GM21381 (cell line): ENCODE data around the gene GAB1.

ENCODE experiments used
- ATAC-seq: cut with Tn5 transposase; IDR thresholded peaks from one replicate; pipeline ENCODE4 v1.9.1; 2021; ENCODE audit warnings: mild to moderate bottlenecking, moderate library complexity; ENCODE audit not compliant: unreplicated experiment

Gene GAB1

DNA sequence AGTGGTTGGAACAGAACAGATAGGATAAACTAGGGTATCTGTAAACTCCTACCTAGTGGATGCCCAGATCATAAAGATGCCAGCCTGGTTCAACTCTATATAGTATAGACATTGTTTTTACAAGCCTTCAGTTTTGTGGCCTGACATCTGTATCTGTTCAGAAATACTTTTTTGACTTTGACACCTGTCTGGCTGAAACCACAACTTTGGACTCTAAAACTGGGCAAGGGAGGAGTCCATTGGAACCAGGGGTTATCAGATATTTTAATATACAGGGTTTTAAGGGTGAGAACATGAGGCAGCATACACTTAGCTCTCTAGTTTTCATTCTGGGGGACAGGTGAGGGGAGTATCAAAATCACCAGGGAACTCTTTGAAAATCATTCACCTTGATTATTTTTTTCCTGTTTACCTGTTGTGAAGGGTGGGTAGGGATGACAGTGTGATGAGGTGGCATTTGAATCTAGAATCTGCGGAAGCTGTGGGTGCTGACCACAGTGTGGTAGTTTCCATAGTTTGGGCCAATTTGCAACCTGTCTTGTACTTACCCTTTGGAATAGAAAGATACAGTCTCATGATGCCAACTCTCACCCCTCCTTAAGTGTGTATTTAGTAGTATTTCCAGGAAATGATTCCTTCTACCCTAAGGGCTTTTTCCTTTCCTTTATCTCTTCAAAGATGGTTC lies 20.6 kb downstream of the GAB1 start:
- no peak for ATAC-seq

DNA sequence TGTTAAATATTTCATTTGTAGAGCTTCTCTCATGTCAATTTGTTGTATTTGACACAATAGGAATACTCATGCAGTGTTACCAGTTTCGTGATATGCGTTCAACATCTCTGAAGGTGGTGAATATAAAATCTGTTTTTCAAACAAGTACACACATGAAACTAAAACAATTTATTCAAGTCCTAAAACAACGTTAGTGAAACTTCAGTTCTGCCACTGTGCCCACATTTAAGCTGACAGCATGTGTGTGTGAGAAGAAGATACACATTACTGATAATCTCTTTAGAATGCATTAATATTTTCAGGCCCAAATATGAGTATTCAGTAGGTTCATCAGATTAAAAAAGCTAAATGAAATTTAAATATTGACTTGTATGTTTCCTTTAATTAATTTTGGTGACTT lies 21.7 kb downstream of the GAB1 start:
- ATAC-seq = no peak

DNA sequence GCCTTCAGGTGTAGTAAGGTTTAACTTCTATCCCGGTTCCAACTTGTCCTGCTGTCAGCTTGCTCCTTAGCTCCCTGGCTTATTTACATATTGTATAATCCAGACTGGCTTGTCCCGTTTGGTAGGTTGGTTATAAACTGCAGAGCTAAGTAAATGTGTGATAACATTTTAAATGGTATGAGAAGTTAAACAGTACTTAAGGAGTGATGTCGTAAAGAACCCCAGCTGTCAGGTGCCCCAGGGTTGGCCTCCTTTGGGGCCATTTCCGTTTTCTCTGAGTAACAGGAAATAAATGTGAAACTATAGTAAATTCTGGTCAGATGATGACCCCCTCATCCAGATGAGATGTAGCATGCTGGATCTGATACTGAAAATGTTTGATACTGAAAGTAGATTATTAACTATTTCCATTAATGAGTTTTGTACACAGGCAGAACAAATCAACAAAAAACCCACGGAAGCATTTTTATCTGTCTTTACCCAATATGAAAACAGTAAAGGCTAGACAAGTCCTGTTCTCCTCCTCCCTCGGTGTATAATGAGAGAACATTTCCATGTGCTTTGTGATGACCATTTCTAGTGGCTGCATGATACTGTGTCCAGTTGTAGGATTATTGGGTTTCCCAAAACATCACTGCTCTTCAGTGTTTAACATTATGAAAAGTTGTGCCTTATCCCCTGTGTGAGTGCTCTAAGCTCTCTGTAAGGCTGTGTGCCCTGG lies 22.4 kb downstream of the GAB1 start:
- ATAC-seq = peak; percentile 78

DNA sequence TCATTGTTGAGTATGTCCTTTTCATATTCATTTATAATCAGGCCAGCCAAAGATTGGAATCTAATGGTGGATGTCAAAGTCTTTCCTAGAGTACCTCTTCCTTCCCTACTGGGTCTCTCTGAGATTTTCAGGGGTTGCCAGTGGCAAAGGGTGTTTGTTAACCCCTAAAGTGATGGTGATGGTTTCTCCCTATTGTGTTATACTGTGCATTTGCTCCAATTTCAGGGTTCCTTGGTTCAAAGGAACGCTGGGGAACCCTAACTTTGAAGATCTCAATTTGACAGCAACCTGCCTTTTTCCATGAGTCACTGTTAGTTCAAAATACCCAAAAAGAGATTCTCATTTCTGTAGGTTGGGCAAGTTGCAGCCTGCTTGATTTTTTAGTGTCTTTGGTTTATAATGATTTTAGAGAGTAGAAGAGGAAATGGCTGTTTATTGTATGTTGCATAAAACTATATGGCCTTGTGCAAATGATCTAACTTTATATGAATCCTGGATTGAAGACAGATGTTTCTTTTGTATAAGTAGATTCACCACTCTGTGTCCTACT lies 23.0 kb downstream of the GAB1 start:
- ATAC-seq = no peak

DNA sequence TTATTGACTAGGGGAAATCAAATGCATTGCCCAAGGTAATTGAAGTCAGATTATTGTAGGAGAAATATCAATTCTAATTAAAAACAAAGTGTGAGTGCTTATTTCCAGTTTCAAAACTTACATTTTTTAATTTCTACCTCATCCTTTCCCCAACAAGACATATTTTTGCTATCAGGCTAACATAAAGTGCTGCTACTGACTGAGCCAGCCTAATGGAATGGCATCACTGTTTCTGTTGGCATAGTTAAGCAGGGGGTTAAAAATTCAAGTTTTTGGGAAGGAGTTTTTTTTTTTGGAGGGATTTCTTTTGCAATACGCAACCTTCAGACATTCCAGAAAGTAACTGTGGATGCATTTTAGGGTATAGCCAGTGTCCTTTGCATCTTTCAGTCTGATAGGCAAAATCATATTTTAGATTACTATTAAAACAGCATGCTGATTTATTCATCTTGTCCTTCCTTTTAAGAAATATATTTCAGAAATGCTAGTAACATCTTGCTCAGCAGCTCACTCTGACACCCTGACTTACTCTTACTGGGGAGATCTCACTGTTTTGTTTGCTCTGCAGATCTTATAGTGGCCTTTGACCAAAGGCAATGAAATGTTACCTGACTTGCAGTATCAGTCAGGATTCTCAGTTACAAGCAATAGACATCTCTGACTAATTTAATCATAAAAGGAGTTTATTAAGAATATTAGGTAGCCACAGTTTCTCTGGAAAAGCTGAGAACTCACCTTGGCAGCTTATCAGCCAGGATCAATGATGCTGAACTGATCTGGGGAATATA lies 24.4 kb downstream of the GAB1 start:
- no peak for ATAC-seq

DNA sequence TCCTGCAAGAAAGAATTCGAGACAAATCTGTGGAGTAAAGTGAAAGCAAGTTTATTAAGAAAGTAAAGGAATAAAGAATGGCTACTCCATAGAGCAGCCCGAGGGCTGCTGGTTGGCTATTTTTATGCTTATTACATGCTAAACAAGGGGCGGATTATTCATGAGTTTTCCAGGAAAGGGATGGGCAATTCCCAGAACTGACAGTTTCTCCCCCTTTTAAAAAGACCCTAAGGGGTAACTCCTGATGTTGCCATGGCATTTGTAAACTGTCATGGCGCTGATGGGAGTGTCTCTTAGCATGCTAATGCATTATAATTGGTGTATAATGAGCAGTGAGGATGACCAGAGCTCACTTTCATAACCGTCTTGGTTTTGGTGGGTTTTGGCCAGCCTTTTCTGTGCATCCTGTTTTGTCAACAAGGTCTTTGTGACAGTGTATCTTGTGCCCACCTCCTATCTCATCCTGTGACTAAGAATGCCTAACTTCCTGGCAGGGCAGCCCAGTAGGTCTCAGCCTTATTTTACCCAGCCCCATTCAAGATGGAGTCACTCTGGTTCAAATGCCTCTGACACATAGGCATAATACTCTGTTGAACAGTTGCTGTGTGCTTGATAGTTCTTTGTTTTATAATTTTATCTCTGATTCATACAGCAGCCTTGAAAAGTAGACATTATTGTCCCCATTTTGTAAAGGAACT lies 25.8 kb downstream of the GAB1 start:
- no peak for ATAC-seq

DNA sequence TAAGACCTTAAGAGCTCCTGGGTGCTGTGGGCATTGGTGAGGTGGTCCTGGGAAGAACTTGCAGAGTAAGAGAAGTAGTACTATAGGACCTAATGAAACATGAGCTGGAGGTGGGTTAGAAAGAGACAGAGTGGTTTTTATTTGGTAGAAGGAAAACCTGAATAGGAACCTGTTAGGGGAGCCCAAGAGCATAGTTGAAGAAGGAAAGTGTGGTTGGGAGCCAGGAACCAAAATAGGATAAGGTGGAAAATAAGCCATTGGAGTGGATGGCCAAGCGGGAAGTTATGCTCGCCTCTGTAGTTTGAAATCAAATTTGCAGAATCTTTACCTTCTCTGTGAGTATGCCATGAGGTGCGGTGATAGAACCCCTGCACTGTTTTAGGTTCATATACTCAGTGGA lies 26.7 kb downstream of the GAB1 start:
- ATAC-seq = no peak

DNA sequence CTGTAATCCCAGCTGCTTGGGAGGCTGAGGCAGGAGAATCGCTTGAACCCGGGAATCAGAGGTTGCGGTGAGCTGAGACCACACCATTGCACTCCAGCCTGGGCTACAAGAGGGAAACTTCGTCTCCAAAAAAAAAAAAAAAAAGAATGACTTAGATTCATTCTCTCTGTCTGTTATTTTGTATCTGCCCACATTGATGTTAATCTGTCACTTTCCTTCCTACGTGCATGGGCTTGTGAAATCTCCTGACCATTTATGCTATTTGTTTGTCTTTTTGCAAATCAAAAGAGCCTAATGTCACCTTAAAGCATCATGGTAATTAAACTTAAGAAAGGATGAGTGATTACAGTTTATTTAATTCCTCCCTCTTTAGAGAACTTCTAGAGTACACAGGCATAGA lies 27.4 kb downstream of the GAB1 start:
- ATAC-seq = no peak

DNA sequence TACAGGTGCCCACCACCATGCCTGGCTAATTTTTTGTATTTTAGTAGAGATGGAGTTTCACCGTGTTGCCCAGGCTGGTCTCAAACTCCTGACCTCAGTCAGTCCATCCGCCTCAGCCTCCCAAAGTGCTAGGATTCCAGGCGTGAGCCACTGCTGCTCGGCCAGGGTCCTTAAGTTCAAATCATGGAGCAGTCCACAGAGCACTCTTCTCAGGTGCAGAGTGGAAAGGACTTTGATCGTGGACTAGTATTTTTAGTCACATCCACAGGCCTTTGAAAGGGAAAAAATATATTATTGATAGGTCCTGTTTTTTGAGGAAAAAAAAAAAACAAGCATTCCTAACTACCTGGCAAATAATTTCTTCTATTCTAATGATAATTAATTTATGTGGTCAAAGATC lies 31.2 kb downstream of the GAB1 start:
- no peak for ATAC-seq

DNA sequence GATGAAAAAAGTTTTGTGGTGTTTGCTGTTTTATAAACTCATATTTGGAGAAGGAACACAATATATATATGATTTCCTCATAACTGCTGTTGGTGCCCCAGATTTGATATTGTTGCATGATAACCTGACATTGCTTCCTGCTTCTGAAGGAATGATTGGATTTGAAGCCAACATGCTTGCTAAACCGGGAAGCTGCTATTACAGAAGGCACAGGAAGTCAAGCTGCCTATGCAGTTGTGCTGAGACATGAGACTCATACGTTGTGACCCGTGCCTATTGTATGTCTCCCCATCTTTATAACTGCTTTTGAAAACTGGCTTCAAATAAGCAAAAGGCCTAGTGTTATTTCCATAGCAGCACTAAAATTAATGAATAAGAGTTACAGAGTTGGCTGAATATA lies 32.9 kb downstream of the GAB1 start:
- no peak for ATAC-seq

DNA sequence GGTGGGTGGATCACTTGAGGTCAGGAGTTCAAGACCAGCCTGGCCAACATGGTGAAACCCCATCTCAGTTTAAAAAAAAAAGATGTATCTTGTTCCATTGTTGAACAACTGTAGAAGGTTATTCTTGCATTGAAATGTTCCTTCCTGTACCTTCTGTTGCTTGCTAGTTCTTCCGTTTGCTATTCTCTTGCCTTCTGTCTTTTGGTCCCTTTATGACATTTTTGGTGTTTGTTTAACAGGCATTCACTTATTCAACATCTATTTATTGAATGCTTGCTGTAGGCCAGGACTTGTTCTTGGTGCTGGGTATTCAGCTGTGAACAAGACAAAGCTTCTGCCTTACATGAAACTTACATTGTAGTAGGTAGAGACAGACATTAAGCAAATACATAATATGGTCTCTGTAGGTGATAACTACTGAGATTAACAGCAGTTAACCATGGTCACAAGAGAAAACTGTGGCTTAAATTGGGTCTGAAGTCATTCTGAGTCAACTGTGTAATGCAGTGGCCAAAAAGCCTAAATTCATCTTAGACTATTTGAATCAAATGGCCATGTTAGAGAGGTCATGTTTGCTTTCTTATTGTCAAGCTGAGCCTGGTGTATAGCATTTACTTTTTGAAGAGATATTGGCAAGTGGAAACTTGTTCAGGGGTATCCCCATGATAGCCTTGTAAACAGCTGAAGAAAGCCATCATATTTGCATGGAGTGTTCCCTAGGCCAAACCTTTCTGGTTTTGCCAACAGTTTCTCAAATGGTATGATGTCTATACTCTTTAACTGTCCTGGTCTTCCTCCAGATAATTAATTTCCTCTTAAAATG lies 35.6 kb downstream of the GAB1 start:
- peak; percentile 74 for ATAC-seq

DNA sequence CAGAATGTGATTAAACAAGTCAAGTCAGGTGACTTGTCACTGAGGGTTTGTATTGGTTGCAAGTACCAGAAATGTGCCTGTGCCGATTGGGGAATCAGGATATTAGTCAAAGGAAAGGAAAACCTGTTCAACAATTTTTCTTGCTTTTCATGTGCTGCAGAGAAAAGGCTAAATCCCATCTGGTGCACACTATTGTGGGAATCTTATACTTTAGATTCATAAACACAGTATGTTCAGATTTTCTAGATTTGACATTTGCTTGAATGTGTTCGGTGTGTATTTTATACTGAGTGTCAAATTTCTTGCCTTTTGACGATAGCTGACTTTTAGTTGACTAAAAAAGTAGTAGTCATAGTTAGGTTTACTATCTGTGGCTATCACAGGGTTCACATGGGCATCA lies 37.6 kb downstream of the GAB1 start:
- no peak for ATAC-seq

DNA sequence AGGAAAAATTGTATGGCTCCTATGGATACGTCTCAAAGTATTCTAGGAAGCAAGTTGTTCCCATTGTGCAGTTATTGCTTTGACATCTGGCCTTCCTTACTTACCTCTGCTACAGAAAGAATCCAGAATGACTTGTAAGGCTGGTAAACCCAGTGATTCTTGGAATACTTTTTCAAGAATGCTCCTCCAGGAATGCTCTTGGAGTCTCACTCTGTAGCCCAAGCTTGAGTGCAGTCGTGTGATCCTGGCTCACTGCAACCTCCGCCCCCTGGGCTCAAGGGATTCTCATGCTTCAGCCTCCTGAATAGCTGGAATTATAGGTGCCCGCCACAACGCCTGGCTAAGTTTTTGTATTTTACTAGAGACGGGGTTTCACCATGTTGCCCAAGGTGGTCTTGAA lies 38.1 kb downstream of the GAB1 start:
- no peak for ATAC-seq

DNA sequence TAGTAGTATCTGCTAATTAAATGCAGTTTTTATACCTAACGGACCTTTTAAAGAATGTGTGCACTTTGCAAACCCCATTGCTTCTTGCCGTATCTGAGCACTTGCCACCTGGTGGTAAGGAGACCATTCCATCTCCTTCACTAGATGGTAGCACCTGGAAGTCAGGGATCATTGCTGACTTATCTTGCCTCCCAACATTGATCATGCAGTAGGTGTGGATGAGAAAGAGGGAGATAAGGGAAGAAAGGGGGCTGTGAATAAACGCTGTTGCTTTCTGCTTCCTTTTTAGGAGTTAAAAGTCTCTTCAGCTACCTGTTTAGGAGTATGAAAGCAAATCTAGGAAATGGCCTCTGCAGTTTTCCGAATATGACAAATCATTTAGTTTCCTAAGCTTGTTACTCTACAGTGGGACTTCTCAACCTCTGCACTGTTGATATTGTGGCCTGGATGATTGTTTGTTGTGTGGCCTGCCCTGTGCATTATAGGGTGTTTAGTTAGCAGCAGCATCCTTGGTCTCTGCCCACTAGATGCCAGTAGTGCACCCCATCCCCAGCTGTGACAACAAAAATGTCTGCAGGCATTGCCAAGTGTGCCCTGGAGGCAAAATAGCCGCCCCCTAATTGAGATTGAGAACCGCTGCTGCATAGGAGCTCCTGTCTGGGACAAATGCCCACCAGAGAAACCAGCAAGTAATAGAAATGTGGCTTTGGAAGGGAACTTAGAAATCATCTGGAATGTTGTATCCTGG lies 38.8 kb downstream of the GAB1 start:
- peak; percentile 28 for ATAC-seq

DNA sequence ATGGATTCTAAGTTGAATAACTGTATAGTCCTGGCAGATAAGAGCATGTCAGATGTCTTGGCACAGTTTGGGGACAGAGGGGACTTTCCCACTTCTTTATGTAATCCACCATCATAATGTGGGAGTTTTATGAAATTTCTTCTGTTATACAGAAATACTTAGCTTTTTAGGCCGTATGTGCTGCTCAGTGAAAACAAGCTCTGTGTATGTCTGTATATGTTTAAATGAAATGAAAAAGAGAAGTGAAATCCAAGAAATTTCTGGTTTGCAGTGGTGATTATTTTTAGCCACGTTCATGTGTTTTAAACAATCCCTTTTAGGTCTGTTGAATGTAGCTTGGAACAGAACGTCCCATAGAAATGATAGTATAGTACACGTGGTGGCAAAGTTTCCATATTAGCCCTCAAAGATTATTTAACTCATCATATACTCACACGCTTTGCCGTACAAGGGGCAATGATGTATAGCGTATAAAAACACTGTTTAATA lies 41.0 kb downstream of the GAB1 start:
- ATAC-seq = peak; percentile 56

DNA sequence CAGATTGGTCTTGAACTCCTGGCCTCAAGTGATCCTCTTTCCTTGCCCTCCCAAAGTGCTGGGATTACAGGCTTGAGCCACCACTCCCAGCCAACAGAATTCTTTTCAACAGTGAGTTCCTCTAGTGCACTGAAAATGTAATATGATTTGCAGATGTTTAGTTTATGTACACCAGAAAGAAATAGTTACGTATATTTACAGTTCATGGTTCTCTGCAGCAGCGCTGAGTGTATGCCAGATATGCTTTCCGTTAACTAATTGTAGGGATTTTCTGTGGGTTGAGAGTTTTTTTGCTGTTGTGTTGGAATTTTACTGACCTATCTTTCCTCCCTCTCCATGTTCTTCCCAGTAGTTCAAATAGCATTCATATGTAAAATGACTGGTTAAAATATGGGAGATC lies 44.0 kb downstream of the GAB1 start:
- ATAC-seq = no peak

DNA sequence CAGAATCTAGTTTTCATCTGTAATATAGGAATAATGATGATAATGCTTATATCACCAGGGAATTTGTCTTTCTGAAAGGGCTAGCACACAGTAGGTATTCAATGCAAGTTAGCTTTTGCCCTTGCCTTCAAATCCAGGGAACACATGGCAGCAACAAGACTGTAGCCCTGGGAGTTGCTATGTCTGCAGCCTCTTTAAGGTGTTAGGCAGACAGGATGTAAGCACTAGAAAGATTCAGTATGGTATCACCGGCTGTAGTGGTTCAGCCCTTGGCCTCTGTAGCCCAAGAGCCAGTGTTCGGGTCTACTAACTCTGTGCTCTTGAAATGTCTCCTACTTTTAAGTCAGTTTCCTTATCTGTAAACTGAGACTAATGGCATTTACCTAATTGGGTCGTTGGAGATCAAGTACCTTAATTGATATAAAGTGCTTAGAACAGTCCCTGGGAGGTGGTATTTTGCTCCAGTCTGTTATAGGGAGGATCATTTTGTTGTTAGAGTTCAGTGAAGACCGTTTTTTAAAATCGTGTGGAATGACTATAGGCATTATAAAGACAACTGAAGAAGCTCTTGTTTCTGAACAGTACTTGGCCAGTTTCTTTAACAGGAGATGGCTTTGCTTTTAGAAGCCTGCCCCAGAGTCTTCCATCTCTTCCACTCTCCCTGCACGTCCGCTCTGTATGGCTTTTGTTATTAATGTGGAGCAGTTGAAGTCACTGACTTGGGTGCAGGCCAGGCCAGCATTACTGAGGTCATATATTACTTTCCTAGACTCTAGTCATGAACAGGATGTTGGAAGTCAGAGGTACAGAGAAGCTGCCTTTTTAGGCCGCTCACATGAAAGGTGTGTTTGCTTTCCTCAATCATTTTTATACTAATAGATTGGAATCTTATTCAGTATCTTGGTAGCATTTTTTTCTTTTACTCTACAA lies 44.8 kb downstream of the GAB1 start:
- ATAC-seq = peak; percentile 48

DNA sequence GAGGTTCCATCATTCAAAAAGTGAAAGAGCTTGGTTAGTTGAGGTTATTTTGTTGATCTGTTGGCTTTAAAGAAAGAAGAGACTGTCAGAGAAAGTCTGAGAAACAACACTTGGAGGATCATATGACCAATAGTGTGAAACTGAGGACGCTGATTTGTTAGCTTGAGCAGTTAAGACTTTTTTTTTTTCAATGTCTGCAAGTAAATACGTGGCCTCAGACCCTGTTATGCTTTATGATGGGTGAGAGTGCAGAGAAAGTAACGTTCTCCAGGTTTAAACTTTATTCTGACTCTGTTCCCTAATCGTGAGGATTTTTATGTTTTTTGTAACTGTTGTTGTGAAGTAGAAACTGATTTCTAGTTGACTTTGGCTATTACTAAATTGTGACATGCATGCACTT lies 45.9 kb downstream of the GAB1 start:
- peak; percentile 20 for ATAC-seq
